Natural killer cell (primary cell): ENCODE measurements around the gene TMEM117. TPM values are rescaled to one million over a fixed set of nuclear protein-coding genes. Genes with fewer than 3 reads are reported as not detected.
"Not testable (repeated sequence)": the region's sequence is repeated elsewhere in the genome, so short reads cannot be mapped to it uniquely, and the experiment has no call there.

Experiments used
- ATAC-seq, 3 donors: fragments of 150-1000 bp in 2 of 3; fragments of 200-7000 bp in 1 of 3; cut with Tn5 transposase; 1 replicate in 1 of 3; 2 replicates in 2 of 3; pipeline ENCODE4 v1.10.0; 2021; ENCODE audit warnings: mild to moderate bottlenecking in 2 of 3, moderate library complexity in 2 of 3
- DNase-seq, 2 donors: peaks; one replicate each; pipeline versions ENCODE4 v3.0.0 to v3.0.0-alpha.2; 2013 to 2021; ENCODE audit warnings: mixed read lengths in 1 of 2
- H3K27ac ChIP-seq: one replicate; pipeline ENCODE4 v1.5.1; 2013; ENCODE audit warnings: mild to moderate bottlenecking, low read length
- H3K27me3 ChIP-seq: one replicate; pipeline ENCODE4 v1.6.1; 2013; ENCODE audit warnings: low read length; ENCODE audit not compliant: control insufficient read depth, insufficient read depth
- H3K36me3 ChIP-seq: one replicate; pipeline ENCODE4 v1.6.1; 2013; ENCODE audit warnings: low read length; ENCODE audit not compliant: control insufficient read depth, insufficient read depth
- H3K4me1 ChIP-seq: one replicate; pipeline ENCODE4 v1.6.1; 2013; ENCODE audit warnings: low read length; ENCODE audit not compliant: control insufficient read depth, insufficient read depth
- H3K4me3 ChIP-seq: one replicate; pipeline ENCODE4 v1.5.1; 2013; ENCODE audit warnings: low read length
- H3K9me3 ChIP-seq: one replicate; pipeline ENCODE4 v1.6.1; 2013; ENCODE audit warnings: low read length; ENCODE audit not compliant: control insufficient read depth, insufficient read depth
- H3K27ac Mint-ChIP-seq, 2 donors: one replicate each; pipeline ENCODE4 v1.8.0; 2022; ENCODE audit warnings: mild to moderate bottlenecking in 2 of 2, mixed read lengths in 2 of 2, moderate library complexity in 1 of 2
- H3K27me3 Mint-ChIP-seq, 2 donors: one replicate each; pipeline ENCODE4 v1.8.0; 2022; ENCODE audit warnings: low read depth in 2 of 2, mixed read lengths in 2 of 2
- H3K36me3 Mint-ChIP-seq: one replicate; pipeline ENCODE4 v1.8.0; 2022; ENCODE audit warnings: mixed read lengths
- H3K4me1 Mint-ChIP-seq, 2 donors: one replicate each; pipeline ENCODE4 v1.8.0; 2022; ENCODE audit warnings: mixed read lengths in 2 of 2
- H3K4me3 Mint-ChIP-seq: one replicate; pipeline ENCODE4 v1.8.0; 2022; ENCODE audit warnings: mild to moderate bottlenecking, moderate library complexity, mixed read lengths
- H3K9me3 Mint-ChIP-seq, 2 donors: one replicate each; pipeline ENCODE4 v1.8.0; 2022; ENCODE audit warnings: mixed read lengths in 2 of 2
- WGBS: methylation state at CpG from one replicate; pipeline ENCODE4 v1.1.7; 2013; ENCODE audit warnings: missing lambda C conversion rate; ENCODE audit not compliant: insufficient coverage; 5-methylcytosine and 5-hydroxymethylcytosine counted together
- intact Hi-C: fragments of 100-400 bp; cut with micrococcal nuclease; formaldehyde crosslinking; loops from one replicate; pipeline ENCODE4 v1.14.2; 2022
- total RNA-seq, 4 donors: library from RNA; stranded (reverse); fragments of 120-200 nt in 1 of 4; gene quantifications; one replicate each; pipeline versions ENCODE4 v1.2.3 to v1.2.4, GENCODE V29; 2013 to 2022
- TF ChIP-seq, protein P1 (sequence below): fragments of 200-600 bp; IDR thresholded peaks from one replicate; pipeline ENCODE4 v1.8.0; 2022; ENCODE audit warnings: antibody characterized with exemption

The TMEM117 gene
- total RNA-seq, 3 donors from 2014 or later (not counting 1 experiment from before 2014, with no cell fraction given), result 7.1 to 8.1 (median 7.9) TPM

- Histone ChIP-seq H3K36me3 (no peaks in the 10 kb centered on the region), H3K27ac (no peak overlapping the region), H3K4me1 (no peaks in the 10 kb centered on the region), H3K27me3 (no peaks in the 10 kb centered on the region), H3K9me3 (no peaks in the 10 kb centered on the region), H3K4me3 (no peak overlapping the region)
- TF ChIP-seq, protein P1, sequence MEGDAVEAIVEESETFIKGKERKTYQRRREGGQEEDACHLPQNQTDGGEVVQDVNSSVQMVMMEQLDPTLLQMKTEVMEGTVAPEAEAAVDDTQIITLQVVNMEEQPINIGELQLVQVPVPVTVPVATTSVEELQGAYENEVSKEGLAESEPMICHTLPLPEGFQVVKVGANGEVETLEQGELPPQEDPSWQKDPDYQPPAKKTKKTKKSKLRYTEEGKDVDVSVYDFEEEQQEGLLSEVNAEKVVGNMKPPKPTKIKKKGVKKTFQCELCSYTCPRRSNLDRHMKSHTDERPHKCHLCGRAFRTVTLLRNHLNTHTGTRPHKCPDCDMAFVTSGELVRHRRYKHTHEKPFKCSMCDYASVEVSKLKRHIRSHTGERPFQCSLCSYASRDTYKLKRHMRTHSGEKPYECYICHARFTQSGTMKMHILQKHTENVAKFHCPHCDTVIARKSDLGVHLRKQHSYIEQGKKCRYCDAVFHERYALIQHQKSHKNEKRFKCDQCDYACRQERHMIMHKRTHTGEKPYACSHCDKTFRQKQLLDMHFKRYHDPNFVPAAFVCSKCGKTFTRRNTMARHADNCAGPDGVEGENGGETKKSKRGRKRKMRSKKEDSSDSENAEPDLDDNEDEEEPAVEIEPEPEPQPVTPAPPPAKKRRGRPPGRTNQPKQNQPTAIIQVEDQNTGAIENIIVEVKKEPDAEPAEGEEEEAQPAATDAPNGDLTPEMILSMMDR, result no peak
- H3K4me1 Mint-ChIP-seq, result no peaks in the 10 kb centered on the region
- H3K9me3 Mint-ChIP-seq, result peaks cover 6 to 7% of the 10 kb centered on the region in 2 donors
- intact Hi-C loops, result no loop called here
- no peak for ATAC-seq
- H3K36me3 Mint-ChIP-seq, result no peaks in the 10 kb centered on the region
- no peak overlapping the region for H3K27ac Mint-ChIP-seq
- H3K27me3 Mint-ChIP-seq, result no peaks in the 10 kb centered on the region
- no peak overlapping the region for H3K4me3 Mint-ChIP-seq
- no peak for DNase-seq
Measured at GRCh38 chr12:44174053-44174452, 338.2 kb downstream of the TMEM117 start.

DNA sequence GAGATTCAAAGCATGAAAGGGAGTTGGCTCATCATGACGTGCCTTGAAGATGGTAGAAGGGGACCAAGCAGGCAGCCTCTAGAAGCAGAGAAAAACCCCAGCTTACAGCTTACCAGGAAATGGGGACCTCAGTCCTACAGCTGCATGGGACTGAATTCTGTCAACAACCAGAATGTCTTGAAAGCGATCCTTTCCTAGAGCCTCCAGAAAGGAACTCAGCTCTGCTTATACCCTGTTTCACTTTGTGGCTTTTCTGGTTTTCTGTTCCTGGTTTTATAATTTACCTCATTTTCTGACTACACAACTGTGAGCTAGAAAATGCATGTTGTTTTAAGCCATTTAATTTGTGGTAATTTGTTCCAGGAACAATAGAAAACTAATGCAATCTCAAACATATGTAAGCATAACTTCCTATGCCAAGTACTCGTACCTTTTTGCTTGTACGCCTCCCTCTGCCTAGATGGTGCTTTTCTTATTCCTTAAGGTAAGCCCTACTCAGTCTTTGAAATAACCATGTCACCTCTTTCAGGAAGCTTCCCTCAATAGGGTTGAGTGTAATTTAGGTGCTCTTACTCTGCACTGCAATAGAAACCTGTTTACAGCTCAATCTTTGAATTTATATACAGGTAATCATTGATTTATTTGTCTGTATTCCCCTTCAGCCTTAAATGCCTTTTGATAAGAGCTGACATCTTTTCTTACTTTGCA is 348.8 kb downstream of the TMEM117 start:
- H3K27ac ChIP-seq, result no peak overlapping the region
- 86% methylated on average over 4 of the region's 4 CpGs for WGBS
- no peak for DNase-seq
- Mint-ChIP-seq H3K9me3 (peaks cover 2 to 3% of the 10 kb centered on the region in 2 donors), H3K36me3 (no peaks in the 10 kb centered on the region), H3K4me1 (no peaks in the 10 kb centered on the region), H3K27me3 (no peaks in the 10 kb centered on the region), H3K27ac (no peak overlapping the region), H3K4me3 (no peak overlapping the region)
- H3K4me1 ChIP-seq, result no peaks in the 10 kb centered on the region
- no peak overlapping the region for H3K4me3 ChIP-seq
- TF ChIP-seq, protein P1, result no peak
- H3K36me3 ChIP-seq, result no peaks in the 10 kb centered on the region
- ATAC-seq, result no peak
- no peaks in the 10 kb centered on the region for H3K27me3 ChIP-seq
- intact Hi-C loops, result no loop called here
- H3K9me3 ChIP-seq, result peaks cover 3% of the 10 kb centered on the region

GRCh38 chr12:44193281-44193680 is 357.4 kb downstream of the TMEM117 start:
- 89% methylated on average over 1 of the region's 1 CpG for WGBS
- ATAC-seq, result no peak
- peaks cover 3 to 9% of the 10 kb centered on the region in 2 donors for H3K9me3 Mint-ChIP-seq
- H3K27ac Mint-ChIP-seq, result no peak overlapping the region
- H3K4me3 Mint-ChIP-seq, result no peak overlapping the region
- no peak for DNase-seq
- H3K27ac ChIP-seq, result no peak overlapping the region
- H3K36me3 Mint-ChIP-seq, result no peaks in the 10 kb centered on the region
- no peak overlapping the region for H3K4me3 ChIP-seq
- H3K4me1 Mint-ChIP-seq, result no peaks in the 10 kb centered on the region
- intact Hi-C loops, result no loop called here
- H3K27me3 Mint-ChIP-seq, result no peaks in the 10 kb centered on the region
- no peaks in the 10 kb centered on the region for H3K9me3 ChIP-seq
- TF ChIP-seq, protein P1, result no peak
- H3K27me3 ChIP-seq, result no peaks in the 10 kb centered on the region
- no peaks in the 10 kb centered on the region for H3K4me1 ChIP-seq
- H3K36me3 ChIP-seq, result no peaks in the 10 kb centered on the region

GRCh38 chr12:44195719-44196118 is 359.8 kb downstream of the TMEM117 start:
- H3K27ac ChIP-seq, H3K27ac Mint-ChIP-seq, DNase-seq, ATAC-seq, H3K4me1 Mint-ChIP-seq, H3K4me1 ChIP-seq, H3K4me3 Mint-ChIP-seq, H3K36me3 Mint-ChIP-seq, intact Hi-C loops, H3K27me3 Mint-ChIP-seq, H3K9me3 Mint-ChIP-seq, H3K27me3 ChIP-seq, H3K4me3 ChIP-seq, H3K36me3 ChIP-seq, H3K9me3 ChIP-seq: not testable (repeated sequence)
- WGBS, result 80% methylated on average over 1 of the region's 1 CpG
